Esophagus squamous epithelium (tissue), 4 donors: ENCODE data around the gene ADAP1.

Experiments used
- POLR2A ChIP-seq, 4 donors: fragments of 450-650 bp; IDR thresholded peaks; one replicate each; pipeline ENCODE4 v1.6.1; 2017; ENCODE audit warnings: antibody characterized with exemption in 4 of 4, mild to moderate bottlenecking in 4 of 4, moderate library complexity in 3 of 4
- TF ChIP-seq, protein P1 (sequence below), 6 experiments: fragments of 450-650 bp in 4 of 6; fragments of 200-600 bp in 2 of 6; sonication (generic) in 2 of 6; IDR thresholded peaks; one replicate each; pipeline ENCODE4 v1.5.1; 2016 to 2019; ENCODE audit warnings: antibody characterized with exemption in 6 of 6, mild to moderate bottlenecking in 4 of 6, moderate library complexity in 4 of 6

GRCh38 chr7:880450-880849 is 74.0 kb downstream of the ADAP1 start:
- no peak for TF ChIP-seq POLR2A (IDR thresholded peaks at IDR 0.05)
- TF ChIP-seq, protein P1, sequence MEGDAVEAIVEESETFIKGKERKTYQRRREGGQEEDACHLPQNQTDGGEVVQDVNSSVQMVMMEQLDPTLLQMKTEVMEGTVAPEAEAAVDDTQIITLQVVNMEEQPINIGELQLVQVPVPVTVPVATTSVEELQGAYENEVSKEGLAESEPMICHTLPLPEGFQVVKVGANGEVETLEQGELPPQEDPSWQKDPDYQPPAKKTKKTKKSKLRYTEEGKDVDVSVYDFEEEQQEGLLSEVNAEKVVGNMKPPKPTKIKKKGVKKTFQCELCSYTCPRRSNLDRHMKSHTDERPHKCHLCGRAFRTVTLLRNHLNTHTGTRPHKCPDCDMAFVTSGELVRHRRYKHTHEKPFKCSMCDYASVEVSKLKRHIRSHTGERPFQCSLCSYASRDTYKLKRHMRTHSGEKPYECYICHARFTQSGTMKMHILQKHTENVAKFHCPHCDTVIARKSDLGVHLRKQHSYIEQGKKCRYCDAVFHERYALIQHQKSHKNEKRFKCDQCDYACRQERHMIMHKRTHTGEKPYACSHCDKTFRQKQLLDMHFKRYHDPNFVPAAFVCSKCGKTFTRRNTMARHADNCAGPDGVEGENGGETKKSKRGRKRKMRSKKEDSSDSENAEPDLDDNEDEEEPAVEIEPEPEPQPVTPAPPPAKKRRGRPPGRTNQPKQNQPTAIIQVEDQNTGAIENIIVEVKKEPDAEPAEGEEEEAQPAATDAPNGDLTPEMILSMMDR (IDR thresholded peaks at IDR 0.05), result no peak
